Measurements from ENCODE around the gene FCMR. TPM values are rescaled to one million over a fixed set of nuclear protein-coding genes. Genes with fewer than 3 reads are reported as not detected.
A peak's percentile ranks its signal among the peaks of the same experiment; 100 is the strongest.

The FCMR gene
- polyA plus RNA-seq, 3 donors: 1.9 to 3.0 (median 2.2) TPM

DNA sequence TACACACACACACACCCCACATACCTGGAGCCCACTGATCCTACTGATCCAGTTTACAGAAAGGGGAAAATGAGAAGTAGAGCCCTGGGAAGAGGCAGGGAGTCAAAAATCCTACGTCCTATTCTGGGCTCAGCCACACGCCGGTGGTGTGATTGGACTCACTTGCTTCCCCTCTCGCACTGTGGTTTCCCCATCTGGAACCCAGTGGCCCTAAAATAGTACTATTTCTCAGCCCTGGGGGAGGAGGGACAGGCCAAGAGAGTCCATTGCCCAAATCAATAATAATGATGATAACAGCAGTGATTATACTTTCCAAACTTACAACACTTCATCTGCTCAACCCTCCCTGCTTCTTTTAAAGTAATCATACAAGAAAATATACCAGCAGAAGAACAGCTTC is 27.5 kb upstream of the FCMR start:
- Mint-ChIP-seq H3K9me3 (peaks cover 0 to 7% (median 0%) of the 10 kb centered on the region in 7 donors), H3K4me1 (peaks cover 52% of the 10 kb centered on the region), H3K4me3 (peak overlapping the region in 1 of 2 donors; percentile 13), H3K27me3 (ENCODE audit: low read depth in 3 of 3) (peaks cover 7 to 12% (median 8%) of the 10 kb centered on the region in 3 donors), H3K27ac (peak overlapping the region in 1 of 7 donors; percentile 32), H3K36me3 (peaks cover 2 to 4% of the 10 kb centered on the region in 2 donors)
- peak in 2 of 3 donors; percentile 16 to 39 for DNase-seq
- Histone ChIP-seq H4K20me1 (ENCODE audit: insufficient read depth, low read length) (no peaks in the 10 kb centered on the region), H3K4me2 (replicated peaks; ENCODE audit: extremely low read depth, low read length, poor library complexity, severe bottlenecking) (no peak overlapping the region), H3K79me2 (ENCODE audit: insufficient read depth, low read length) (no peaks in the 10 kb centered on the region), H3K27ac (ENCODE audit: low read depth in 1 of 2, low read length in 2 of 2) (no peak overlapping the region), H3K27me3 (ENCODE audit: control insufficient read depth in 2 of 2, insufficient read depth in 2 of 2, low read length in 2 of 2) (peaks cover 0 to 2% of the 10 kb centered on the region in 2 donors), H3K9ac (ENCODE audit: insufficient read depth, low read length, poor library complexity, severe bottlenecking) (no peak overlapping the region), H3K4me3 (replicated peaks in 1 of 3; ENCODE audit: low read depth in 2 of 3, low read length in 3 of 3) (no peak overlapping the region), H2AFZ (ENCODE audit: insufficient read depth, low read depth, low read length, poor library complexity, severe bottlenecking) (no peak overlapping the region), H3K36me3 (replicated peaks in 1 of 2; ENCODE audit: control insufficient read depth in 1 of 2, insufficient read depth in 2 of 2, low read length in 2 of 2) (no peaks in the 10 kb centered on the region), H3K9me3 (replicated peaks in 1 of 2; ENCODE audit: control insufficient read depth in 1 of 2, insufficient read depth in 1 of 2, low read length in 2 of 2) (no peaks in the 10 kb centered on the region), H3K4me1 (ENCODE audit: control insufficient read depth in 1 of 2, insufficient read depth in 2 of 2, low read length in 2 of 2) (peaks cover 35 to 50% of the 10 kb centered on the region in 2 donors)
- TF ChIP-seq, protein P1, sequence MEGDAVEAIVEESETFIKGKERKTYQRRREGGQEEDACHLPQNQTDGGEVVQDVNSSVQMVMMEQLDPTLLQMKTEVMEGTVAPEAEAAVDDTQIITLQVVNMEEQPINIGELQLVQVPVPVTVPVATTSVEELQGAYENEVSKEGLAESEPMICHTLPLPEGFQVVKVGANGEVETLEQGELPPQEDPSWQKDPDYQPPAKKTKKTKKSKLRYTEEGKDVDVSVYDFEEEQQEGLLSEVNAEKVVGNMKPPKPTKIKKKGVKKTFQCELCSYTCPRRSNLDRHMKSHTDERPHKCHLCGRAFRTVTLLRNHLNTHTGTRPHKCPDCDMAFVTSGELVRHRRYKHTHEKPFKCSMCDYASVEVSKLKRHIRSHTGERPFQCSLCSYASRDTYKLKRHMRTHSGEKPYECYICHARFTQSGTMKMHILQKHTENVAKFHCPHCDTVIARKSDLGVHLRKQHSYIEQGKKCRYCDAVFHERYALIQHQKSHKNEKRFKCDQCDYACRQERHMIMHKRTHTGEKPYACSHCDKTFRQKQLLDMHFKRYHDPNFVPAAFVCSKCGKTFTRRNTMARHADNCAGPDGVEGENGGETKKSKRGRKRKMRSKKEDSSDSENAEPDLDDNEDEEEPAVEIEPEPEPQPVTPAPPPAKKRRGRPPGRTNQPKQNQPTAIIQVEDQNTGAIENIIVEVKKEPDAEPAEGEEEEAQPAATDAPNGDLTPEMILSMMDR (IDR thresholded peaks at IDR 0.05): no peak
- no CpG with 5 or more reads among the region's 4 CpGs for WGBS (ENCODE audit: insufficient coverage)
- intact Hi-C loops (cut with micrococcal nuclease): no loop called here

DNA sequence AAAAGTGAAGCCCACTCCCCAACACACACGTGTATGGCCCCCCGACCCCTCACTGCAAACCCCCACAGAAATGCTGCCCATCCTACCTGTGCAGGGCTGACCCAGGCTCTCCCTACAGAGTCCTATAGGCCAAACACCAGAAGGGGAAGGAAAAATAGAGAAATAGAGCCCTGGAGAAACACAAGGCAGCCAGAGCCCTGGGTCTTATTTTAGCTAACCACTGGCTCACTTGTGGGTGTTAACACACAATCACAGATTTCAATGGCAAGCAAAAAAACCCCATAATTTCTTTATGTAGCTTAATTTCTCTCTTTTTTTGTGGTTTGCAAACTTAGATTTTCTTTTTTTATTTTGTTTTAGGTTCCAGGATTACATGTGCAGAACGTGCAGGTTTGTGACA is 25.5 kb upstream of the FCMR start:
- H3K4me1 ChIP-seq (ENCODE audit: control insufficient read depth in 1 of 2, insufficient read depth in 2 of 2, low read length in 2 of 2): peaks cover 30 to 39% of the 10 kb centered on the region in 2 donors
- WGBS (ENCODE audit: insufficient coverage): no CpG with 5 or more reads among the region's 3 CpGs
- Mint-ChIP-seq H3K27me3 (ENCODE audit: low read depth in 3 of 3) (peaks cover 9 to 18% (median 13%) of the 10 kb centered on the region in 3 donors), H3K36me3 (peaks cover under 1 to 4% of the 10 kb centered on the region in 2 donors), H3K4me3 (no peak overlapping the region), H3K9me3 (peaks cover 0 to 7% (median 0%) of the 10 kb centered on the region in 7 donors), H3K4me1 (peaks cover 36% of the 10 kb centered on the region), H3K27ac (no peak overlapping the region)
- H3K9ac ChIP-seq (ENCODE audit: insufficient read depth, low read length, poor library complexity, severe bottlenecking): no peak overlapping the region
- TF ChIP-seq, protein P1 (IDR thresholded peaks at IDR 0.05): no peak
- H3K79me2 ChIP-seq (ENCODE audit: insufficient read depth, low read length): no peaks in the 10 kb centered on the region
- no peak overlapping the region for H3K4me2 ChIP-seq (replicated peaks; ENCODE audit: extremely low read depth, low read length, poor library complexity, severe bottlenecking)
- DNase-seq: peak in 1 of 3 donors; percentile 16
- no peak overlapping the region for H3K27ac ChIP-seq (ENCODE audit: low read depth in 1 of 2, low read length in 2 of 2)
- H3K9me3 ChIP-seq (replicated peaks in 1 of 2; ENCODE audit: control insufficient read depth in 1 of 2, insufficient read depth in 1 of 2, low read length in 2 of 2): no peaks in the 10 kb centered on the region
- intact Hi-C loops (cut with micrococcal nuclease): no loop called here
- H3K4me3 ChIP-seq (replicated peaks in 1 of 3; ENCODE audit: low read depth in 2 of 3, low read length in 3 of 3): no peak overlapping the region
- no peaks in the 10 kb centered on the region for H4K20me1 ChIP-seq (ENCODE audit: insufficient read depth, low read length)
- H3K27me3 ChIP-seq (ENCODE audit: control insufficient read depth in 2 of 2, insufficient read depth in 2 of 2, low read length in 2 of 2): peaks cover 0 to 2% of the 10 kb centered on the region in 2 donors
- no peaks in the 10 kb centered on the region for H3K36me3 ChIP-seq (replicated peaks in 1 of 2; ENCODE audit: control insufficient read depth in 1 of 2, insufficient read depth in 2 of 2, low read length in 2 of 2)
- H2AFZ ChIP-seq (ENCODE audit: insufficient read depth, low read depth, low read length, poor library complexity, severe bottlenecking): no peak overlapping the region

All from CD14-positive monocyte (primary cell).